K562 (cell line): ENCODE measurements around the gene CCSER1. TPM values are rescaled to one million over a fixed set of nuclear protein-coding genes. Genes with fewer than 3 reads are reported as not detected.

ENCODE experiments used
- ATAC-seq: fragments of 200-7000 bp; cut with Tn5 transposase; 3 replicates; pipeline ENCODE4 v1.9.1; 2020; ENCODE audit warnings: moderate library complexity
- BruUV-seq: library from RNA; stranded (reverse); fragments of 400-500 nt; replicated peaks from 2 replicates; lab custom pipeline; 2021; lab: Mats Ljungman, UMichigan
- CTCF ChIA-PET: fragments of 300-600 bp; formaldehyde crosslinking; extraction: SDS; loops from one replicate; lab custom pipeline; 2021; ENCODE audit warnings: low intra/inter-chr PET ratio; lab: Yijun Ruan, JAX
- POLR2A ChIA-PET: fragments of 300-600, 350-650 bp; sonication (Branson Sonifier 250); formaldehyde crosslinking; extraction: SDS; loops from one replicate; lab custom pipeline; 2021; ENCODE audit warnings: antibody characterized with exemption, inconsistent platforms; lab: Yijun Ruan, JAX
- DNase-seq, 4 experiments: peaks; one replicate each; pipeline versions ENCODE4 v3.0.0 to v3.0.0-alpha.2; 2011 to 2018; ENCODE audit warnings: low spot score in 3 of 4, mixed read lengths in 3 of 4; ENCODE audit errors: extremely low read depth in 1 of 4
- FAIRE-seq: peaks from 2 replicates; lab custom pipeline; 2011; peaks lifted over from hg19 to GRCh38; lab: Jason Lieb, UNC
- H2AFZ ChIP-seq: 2 replicates; pipeline ENCODE4 v1.6.0; 2011; ENCODE audit warnings: low read depth, low read length, control low read depth, inconsistent platforms
- H3K27ac ChIP-seq: fragments of 200-600 bp; 3 replicates; pipeline ENCODE4 v1.8.0; 2011; ENCODE audit warnings: low read depth, mild to moderate bottlenecking, control low read depth, inconsistent platforms, low read length, moderate library complexity, mixed read lengths; ENCODE audit errors: extremely low read depth
- H3K27me3 ChIP-seq, 2 experiments: fragments of 300-600 bp in 1 of 2; 2 replicates in 1 of 2; 3 replicates in 1 of 2; pipeline versions ENCODE4 v1.6.0 to v1.8.0; 2011; ENCODE audit warnings: inconsistent platforms in 2 of 2, low read length in 2 of 2, mild to moderate bottlenecking in 1 of 2, mixed read lengths in 1 of 2, moderate library complexity in 1 of 2; ENCODE audit not compliant: control insufficient read depth in 2 of 2, insufficient read depth in 2 of 2
- H3K36me3 ChIP-seq: fragments of 300-600 bp; 3 replicates; pipeline ENCODE4 v1.8.0; 2011; ENCODE audit warnings: mild to moderate bottlenecking, low read length, inconsistent platforms; ENCODE audit not compliant: control insufficient read depth, insufficient read depth
- H3K4me1 ChIP-seq, 2 experiments: fragments of 200-600 bp in 1 of 2; replicated peaks in 1 of 2; 2 replicates in 1 of 2; 3 replicates in 1 of 2; pipeline versions ENCODE4 v1.5.1 to v1.8.0; 2011; ENCODE audit warnings: inconsistent platforms in 2 of 2, low read length in 2 of 2, mild to moderate bottlenecking in 1 of 2, mixed read lengths in 1 of 2, moderate library complexity in 1 of 2; ENCODE audit not compliant: control insufficient read depth in 2 of 2, insufficient read depth in 2 of 2
- H3K4me2 ChIP-seq: 2 replicates; pipeline ENCODE4 v1.6.1; 2011; ENCODE audit warnings: low read length, control low read depth, inconsistent platforms, mixed read lengths; ENCODE audit not compliant: insufficient read depth
- H3K4me3 ChIP-seq: fragments of 200-600 bp; sonication (generic), shearing (Covaris generic); 2 replicates; pipeline ENCODE4 v1.5.1; 2016; ENCODE audit warnings: control low read depth, inconsistent platforms
- H3K79me2 ChIP-seq: fragments of 200-600 bp; 3 replicates; pipeline ENCODE4 v1.8.0; 2011; ENCODE audit warnings: low read length, inconsistent platforms; ENCODE audit not compliant: control insufficient read depth, insufficient read depth
- H3K9ac ChIP-seq, 2 experiments: 2 replicates each; pipeline versions ENCODE4 v1.6.0 to v1.6.1; 2011; ENCODE audit warnings: low read depth in 2 of 2, low read length in 2 of 2, control low read depth in 1 of 2, inconsistent platforms in 1 of 2, mild to moderate bottlenecking in 1 of 2, mixed read lengths in 1 of 2; ENCODE audit not compliant: insufficient read depth in 1 of 2
- H3K9me1 ChIP-seq: one replicate; pipeline ENCODE4 v1.6.0; 2011; ENCODE audit warnings: inconsistent platforms, mild to moderate bottlenecking, low read length, moderate library complexity; ENCODE audit not compliant: control insufficient read depth, insufficient read depth
- H3K9me3 ChIP-seq: replicated peaks from 2 replicates; pipeline ENCODE4 v1.5.1; 2011; ENCODE audit warnings: low read depth, low read length, inconsistent platforms; ENCODE audit not compliant: control insufficient read depth, insufficient read depth
- H4K20me1 ChIP-seq: replicated peaks from 2 replicates; pipeline ENCODE4 v1.6.1; 2011; ENCODE audit warnings: low read length, inconsistent platforms, mixed read lengths; ENCODE audit not compliant: control insufficient read depth, insufficient read depth
- KLF16 ChIP-seq: IDR thresholded peaks from 2 replicates; pipeline ENCODE4 v1.6.1; 2016; ENCODE audit warnings: antibody characterized with exemption
- MECOM ChIP-seq: fragments of 250-450 bp; sonication (Bioruptor Pico); IDR thresholded peaks from 2 replicates; pipeline ENCODE4 v1.8.0; 2022; ENCODE audit warnings: inconsistent platforms
- POLR3G ChIP-seq: IDR thresholded peaks from 2 replicates; pipeline ENCODE4 v1.6.1; 2011; ENCODE audit not compliant: insufficient read length, insufficient replicate concordance; ENCODE audit errors: extremely low read depth
- WHSC1 ChIP-seq: IDR thresholded peaks from one replicate; pipeline ENCODE4 v1.6.1; 2012; ENCODE audit warnings: low read length, control low read depth, inconsistent platforms
- ZFP36 ChIP-seq: fragments of 150-350 bp; IDR thresholded peaks from 2 replicates; pipeline ENCODE4 v1.6.1; 2018; ENCODE audit warnings: low read length, low read depth; ENCODE audit not compliant: partially characterized antibody
- WGBS: fragments of 100-300 bp; shearing (Covaris generic); methylation state at CpG from one replicate; pipeline ENCODE4 v1.1.6; 2016; ENCODE audit warnings: low coverage, mixed read lengths; ENCODE audit not compliant: insufficient coverage; ENCODE audit errors: missing lambda C conversion rate; 5-methylcytosine and 5-hydroxymethylcytosine counted together
- in situ Hi-C: fragments of 300-500 bp; cut with MboI; formaldehyde crosslinking; loops from 4 replicates; pipeline ENCODE4 v1.15.0; 2018; ENCODE audit warnings: inconsistent platforms, mixed read lengths
- intact Hi-C: fragments of 100-400 bp; cut with micrococcal nuclease; formaldehyde crosslinking; loops from 2 replicates; pipeline ENCODE4 v1.14.2; 2022
- polyA plus RNA-seq, 8 experiments: library from polyadenylated mRNA; depleted of rRNA in 4 of 8; stranded (reverse) in 5 of 8; unstranded in 3 of 8; fragments of >200 nt; fragmentation: Nextera tagmentation in 2 of 8; fragmentation: Illumina TruSeq in 1 of 8; extraction: Ambion mirVana in 2 of 8; extraction: Trizol in 1 of 8; gene quantifications; 2 replicates each; pipeline versions ENCODE4 v1.2.1 to v1.2.3, GENCODE V29; 2011 to 2014; ENCODE audit warnings: inconsistent platforms in 1 of 8, missing spikeins in 1 of 8
- total RNA-seq, 7 experiments: library from RNA; depleted of rRNA in 6 of 7; stranded (reverse); fragments of >200 nt in 6 of 7; fragmentation: Illumina TruSeq in 2 of 7; extraction: Trizol in 2 of 7; gene quantifications; 2 replicates each; pipeline versions ENCODE4 v1.2.1 to v1.2.3, GENCODE V29; 2011 to 2021; ENCODE audit warnings: low replicate concordance in 1 of 7
- TF ChIP-seq, protein P1 (sequence below): fragments of 250-450 bp; sonication (Bioruptor Pico); IDR thresholded peaks from 2 replicates; pipeline ENCODE4 v1.5.0; 2021; ENCODE audit warnings: mild to moderate bottlenecking, moderate library complexity
- TF ChIP-seq, protein P2 (sequence below), 2 experiments: fragments of 200-800 bp in 1 of 2; sonication (Bioruptor generic) in 1 of 2; sonication (generic) in 1 of 2; formaldehyde crosslinking in 1 of 2; IDR thresholded peaks in 1 of 2; conservative IDR thresholded peaks in 1 of 2; 2 replicates each; pipeline versions ENCODE4 v1.5.0 to v1.6.1; 2016 to 2020; ENCODE audit warnings: missing compliant biosample characterization in 1 of 2, missing genetic modification characterization in 1 of 2, missing genetic modification reagents in 1 of 2
- TF ChIP-seq, protein P3 (sequence below), 2 experiments: fragments of 150-350 bp in 1 of 2; IDR thresholded peaks; 2 replicates each; pipeline ENCODE4 v1.6.1; 2012 to 2016; ENCODE audit warnings: low read depth in 2 of 2, low read length in 2 of 2, mild to moderate bottlenecking in 1 of 2, moderate library complexity in 1 of 2

Gene CCSER1
- total and polyA plus RNA-seq, 9 of the 15 experiments (the other 6 are each of a cell fraction or from before 2014, with no cell fraction given), result not detected

DNA sequence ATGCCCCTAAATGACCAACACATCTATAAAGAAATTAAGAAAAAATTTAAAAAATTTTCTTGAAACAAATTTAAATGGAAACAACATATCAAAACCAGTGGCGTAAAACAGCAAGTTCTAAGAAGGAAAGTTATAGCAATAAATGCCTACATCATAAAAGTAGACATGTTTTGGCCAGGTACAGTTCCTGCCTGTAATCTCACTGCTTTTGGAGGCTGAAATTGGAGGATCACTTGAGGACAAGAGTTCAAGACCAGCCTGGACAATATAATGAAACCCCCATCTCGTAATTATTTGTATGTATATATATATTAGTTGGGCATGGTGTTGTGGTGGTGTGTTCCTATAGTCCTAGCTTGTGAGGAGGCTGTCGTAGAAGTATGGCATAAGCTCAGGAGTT, 1504.1 kb downstream of the CCSER1 start (continued):
- TF ChIP-seq, protein P1, sequence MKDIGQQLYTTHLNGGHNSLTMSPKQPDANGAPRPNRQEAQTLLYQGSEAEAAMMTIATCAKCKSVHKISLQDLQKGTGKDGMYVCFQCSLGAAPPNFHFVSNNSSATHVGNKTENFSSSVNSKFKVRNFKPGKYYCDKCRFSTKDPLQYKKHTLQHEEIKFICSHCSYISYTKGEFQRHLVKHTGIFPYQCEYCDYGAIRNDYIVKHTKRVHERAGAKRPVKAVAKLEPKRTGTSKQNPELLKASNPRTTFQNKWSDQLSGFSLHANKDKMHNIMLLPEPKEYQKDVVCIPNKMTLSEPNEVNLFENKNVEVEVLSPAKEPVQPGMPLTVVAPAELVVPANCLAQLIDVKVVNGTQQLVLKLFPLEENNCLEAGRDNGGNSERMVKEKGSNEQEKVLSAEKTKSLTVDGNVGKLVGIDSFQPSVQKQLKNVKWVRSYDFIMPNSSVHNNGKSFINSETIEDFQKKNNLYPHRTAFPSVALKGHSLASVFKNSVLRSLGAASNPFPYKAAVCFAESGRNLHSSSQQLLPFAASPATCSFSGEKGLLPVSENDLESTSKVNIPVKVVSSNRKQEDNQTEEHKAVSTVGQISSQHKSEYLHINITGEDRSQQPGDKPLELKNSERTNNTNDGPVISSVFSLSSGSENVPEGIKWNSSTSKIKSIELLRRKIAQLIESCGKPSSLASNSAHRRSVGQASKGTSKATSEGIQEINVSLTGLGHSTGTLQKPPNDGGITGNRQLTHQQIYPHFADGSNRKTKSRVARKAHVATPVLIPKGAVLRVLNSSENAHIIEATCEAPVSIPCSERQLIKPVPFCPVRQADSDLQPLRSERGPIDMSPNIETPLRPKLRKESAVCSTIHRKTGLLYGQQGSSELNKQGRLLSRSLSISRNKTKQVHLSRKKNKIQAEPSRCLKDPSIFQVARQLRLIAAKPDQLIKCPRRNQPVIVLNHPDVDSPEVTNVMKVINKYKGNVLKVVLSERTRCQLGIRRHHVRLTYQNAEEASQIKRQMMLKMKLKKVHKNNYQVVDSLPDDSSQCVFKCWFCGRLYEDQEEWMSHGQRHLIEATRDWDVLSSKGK (CRISPR knock-in tag), result no peak
- no peak for TF ChIP-seq POLR3G

DNA sequence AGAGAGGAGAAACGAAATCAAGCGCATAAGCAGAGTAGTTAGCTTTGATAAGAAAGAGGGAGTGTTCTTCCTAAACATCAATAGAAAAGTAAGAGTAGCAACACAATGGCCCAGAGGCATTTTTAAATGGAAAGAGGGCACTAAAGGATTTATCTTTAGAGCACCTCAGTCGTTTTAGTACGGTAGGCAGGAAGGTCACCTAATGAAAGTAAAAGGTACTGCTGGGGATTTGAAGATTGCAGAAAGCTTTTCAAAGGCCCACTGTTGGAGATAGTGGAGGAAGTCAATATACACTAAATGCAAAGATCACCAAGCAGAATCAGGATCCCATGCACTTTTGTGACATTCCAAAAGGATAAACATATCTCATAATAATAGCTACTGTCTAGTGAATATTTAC, 1508.9 kb downstream of the CCSER1 start:
- no TSS peak for BruUV-seq
- no peak overlapping the region for H3K4me3 ChIP-seq
- no peaks in the 10 kb centered on the region for H3K4me1 ChIP-seq
- no peaks in the 10 kb centered on the region for H3K36me3 ChIP-seq
- H3K9ac ChIP-seq, result no peak overlapping the region
- no peaks in the 10 kb centered on the region for H3K27me3 ChIP-seq
- H2AFZ ChIP-seq, result no peak overlapping the region
- H3K79me2 ChIP-seq, result no peaks in the 10 kb centered on the region
- in situ Hi-C loops, result no loop called here
- no peak overlapping the region for H3K4me2 ChIP-seq
- FAIRE-seq, result no peak
- H3K9me1 ChIP-seq, result no peaks in the 10 kb centered on the region
- intact Hi-C loops, result no loop called here
- no peak for DNase-seq
- CTCF ChIA-PET, result no interaction called here
- TF ChIP-seq ZFP36, result no peak
- TF ChIP-seq, protein P2, sequence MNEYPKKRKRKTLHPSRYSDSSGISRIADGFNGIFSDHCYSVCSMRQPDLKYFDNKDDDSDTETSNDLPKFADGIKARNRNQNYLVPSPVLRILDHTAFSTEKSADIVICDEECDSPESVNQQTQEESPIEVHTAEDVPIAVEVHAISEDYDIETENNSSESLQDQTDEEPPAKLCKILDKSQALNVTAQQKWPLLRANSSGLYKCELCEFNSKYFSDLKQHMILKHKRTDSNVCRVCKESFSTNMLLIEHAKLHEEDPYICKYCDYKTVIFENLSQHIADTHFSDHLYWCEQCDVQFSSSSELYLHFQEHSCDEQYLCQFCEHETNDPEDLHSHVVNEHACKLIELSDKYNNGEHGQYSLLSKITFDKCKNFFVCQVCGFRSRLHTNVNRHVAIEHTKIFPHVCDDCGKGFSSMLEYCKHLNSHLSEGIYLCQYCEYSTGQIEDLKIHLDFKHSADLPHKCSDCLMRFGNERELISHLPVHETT (CRISPR knock-in tag; conservative IDR thresholded peaks at IDR 0.05 in 1 of 2, IDR thresholded peaks at IDR 0.05 in 1 of 2), result no peak
- TF ChIP-seq MECOM, result no peak
- TF ChIP-seq KLF16, result no peak
- no peak for TF ChIP-seq WHSC1
- TF ChIP-seq, protein P3, sequence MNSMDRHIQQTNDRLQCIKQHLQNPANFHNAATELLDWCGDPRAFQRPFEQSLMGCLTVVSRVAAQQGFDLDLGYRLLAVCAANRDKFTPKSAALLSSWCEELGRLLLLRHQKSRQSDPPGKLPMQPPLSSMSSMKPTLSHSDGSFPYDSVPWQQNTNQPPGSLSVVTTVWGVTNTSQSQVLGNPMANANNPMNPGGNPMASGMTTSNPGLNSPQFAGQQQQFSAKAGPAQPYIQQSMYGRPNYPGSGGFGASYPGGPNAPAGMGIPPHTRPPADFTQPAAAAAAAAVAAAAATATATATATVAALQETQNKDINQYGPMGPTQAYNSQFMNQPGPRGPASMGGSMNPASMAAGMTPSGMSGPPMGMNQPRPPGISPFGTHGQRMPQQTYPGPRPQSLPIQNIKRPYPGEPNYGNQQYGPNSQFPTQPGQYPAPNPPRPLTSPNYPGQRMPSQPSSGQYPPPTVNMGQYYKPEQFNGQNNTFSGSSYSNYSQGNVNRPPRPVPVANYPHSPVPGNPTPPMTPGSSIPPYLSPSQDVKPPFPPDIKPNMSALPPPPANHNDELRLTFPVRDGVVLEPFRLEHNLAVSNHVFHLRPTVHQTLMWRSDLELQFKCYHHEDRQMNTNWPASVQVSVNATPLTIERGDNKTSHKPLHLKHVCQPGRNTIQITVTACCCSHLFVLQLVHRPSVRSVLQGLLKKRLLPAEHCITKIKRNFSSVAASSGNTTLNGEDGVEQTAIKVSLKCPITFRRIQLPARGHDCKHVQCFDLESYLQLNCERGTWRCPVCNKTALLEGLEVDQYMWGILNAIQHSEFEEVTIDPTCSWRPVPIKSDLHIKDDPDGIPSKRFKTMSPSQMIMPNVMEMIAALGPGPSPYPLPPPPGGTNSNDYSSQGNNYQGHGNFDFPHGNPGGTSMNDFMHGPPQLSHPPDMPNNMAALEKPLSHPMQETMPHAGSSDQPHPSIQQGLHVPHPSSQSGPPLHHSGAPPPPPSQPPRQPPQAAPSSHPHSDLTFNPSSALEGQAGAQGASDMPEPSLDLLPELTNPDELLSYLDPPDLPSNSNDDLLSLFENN (IDR thresholded peaks at IDR 0.05; ENCODE audit: low read depth in 2 of 2, low read length in 2 of 2), result no peak
- TF ChIP-seq, all 486 proteins: peak for 0
- POLR2A ChIA-PET, result no interaction called here
- H4K20me1 ChIP-seq, result no peaks in the 10 kb centered on the region
- no peaks in the 10 kb centered on the region for H3K9me3 ChIP-seq
- no peak overlapping the region for H3K27ac ChIP-seq
- 0% methylated on average over 4 of the region's 4 CpGs for WGBS
- no peak for ATAC-seq
